HEK293T (cell line): ENCODE data around the gene RBM28.

Source experiments
- FOXM1 ChIP-seq: fragments of 450-650 bp; IDR thresholded peaks from 2 replicates; pipeline ENCODE4 v1.6.1; 2017; ENCODE audit warnings: mild to moderate bottlenecking, borderline replicate concordance
- L3MBTL2 ChIP-seq: fragments of 450-650 bp; conservative IDR thresholded peaks from 2 replicates; pipeline ENCODE4 v1.6.1; 2016; ENCODE audit warnings: mild to moderate bottlenecking
- NFRKB ChIP-seq: fragments of 450-650 bp; IDR thresholded peaks from 2 replicates; pipeline ENCODE4 v1.6.1; 2016; ENCODE audit warnings: mild to moderate bottlenecking, moderate library complexity
- SUZ12 ChIP-seq: fragments of 450-650 bp; IDR thresholded peaks from 2 replicates; pipeline ENCODE4 v1.6.1; 2016; ENCODE audit warnings: mild to moderate bottlenecking
- TARDBP ChIP-seq: fragments of 450-650 bp; IDR thresholded peaks from 2 replicates; pipeline ENCODE4 v1.6.1; 2016
- ZNF384 ChIP-seq: fragments of 450-650 bp; IDR thresholded peaks from 2 replicates; pipeline ENCODE4 v1.6.1; 2016
- TF ChIP-seq, protein P1 (sequence below): fragments of 450-650 bp; IDR thresholded peaks from 2 replicates; pipeline ENCODE4 v1.6.1; 2016

DNA sequence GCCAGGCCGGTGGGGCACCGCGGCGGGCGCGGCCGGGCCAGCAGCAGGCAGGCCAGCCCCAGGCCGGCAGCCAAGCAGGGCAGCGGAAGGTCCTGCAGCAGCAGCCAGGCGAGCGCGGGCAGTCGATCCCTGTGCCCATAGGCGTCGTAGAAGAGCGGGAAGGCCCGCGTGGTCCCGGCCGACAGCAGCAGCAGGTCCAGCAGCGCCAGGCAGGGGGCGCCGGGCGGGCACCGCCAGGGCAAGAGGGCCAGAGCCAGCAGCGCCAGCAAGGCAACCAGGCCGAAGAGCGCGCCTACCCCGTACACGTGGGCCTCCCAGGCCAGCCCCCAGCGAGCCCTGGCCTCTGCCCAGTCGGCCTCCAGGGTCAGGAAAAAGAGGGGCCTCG is 8.4 kb upstream of the RBM28 start:
- TF ChIP-seq FOXM1 = no peak
- TF ChIP-seq ZNF384 = no peak
- TF ChIP-seq TARDBP = no peak
- TF ChIP-seq NFRKB = no peak
- TF ChIP-seq, protein P1, sequence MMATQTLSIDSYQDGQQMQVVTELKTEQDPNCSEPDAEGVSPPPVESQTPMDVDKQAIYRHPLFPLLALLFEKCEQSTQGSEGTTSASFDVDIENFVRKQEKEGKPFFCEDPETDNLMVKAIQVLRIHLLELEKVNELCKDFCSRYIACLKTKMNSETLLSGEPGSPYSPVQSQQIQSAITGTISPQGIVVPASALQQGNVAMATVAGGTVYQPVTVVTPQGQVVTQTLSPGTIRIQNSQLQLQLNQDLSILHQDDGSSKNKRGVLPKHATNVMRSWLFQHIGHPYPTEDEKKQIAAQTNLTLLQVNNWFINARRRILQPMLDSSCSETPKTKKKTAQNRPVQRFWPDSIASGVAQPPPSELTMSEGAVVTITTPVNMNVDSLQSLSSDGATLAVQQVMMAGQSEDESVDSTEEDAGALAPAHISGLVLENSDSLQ = no peak
- no peak for TF ChIP-seq SUZ12
- TF ChIP-seq L3MBTL2 = no peak
